AG10803 (cell line): ENCODE measurements around the gene TMEM255A.

ENCODE experiments used
- DNase-seq: peaks from one replicate; pipeline ENCODE4 v3.0.0; 2010; ENCODE audit warnings: low read depth
- H3K4me3 ChIP-seq: 2 replicates; pipeline ENCODE4 v1.5.1; 2011; ENCODE audit warnings: mild to moderate bottlenecking, low read length, control low read depth
- CTCF ChIP-seq: conservative IDR thresholded peaks from 2 replicates; pipeline ENCODE4 v1.5.1; 2011; ENCODE audit warnings: mild to moderate bottlenecking, low read length, control low read depth, inconsistent platforms

TMEM255A gene

GRCh38 chrX:120335289-120335688, 24.0 kb upstream of the TMEM255A start:
- no peak overlapping the region for H3K4me3 ChIP-seq
- no peak for DNase-seq
- no peak for TF ChIP-seq CTCF

- H3K4me3 ChIP-seq, result no peak overlapping the region
- no peak for TF ChIP-seq CTCF
- no peak for DNase-seq
These were observed 23.3 kb upstream of the TMEM255A start for GRCh38 chrX:120334603-120335002.

- H3K4me3 ChIP-seq, result no peak overlapping the region
- TF ChIP-seq CTCF, result no peak
- DNase-seq, result no peak
These were observed 22.9 kb upstream of the TMEM255A start for GRCh38 chrX:120334151-120334550.

GRCh38 chrX:120332394-120332793, 21.1 kb upstream of the TMEM255A start:
- no peak for TF ChIP-seq CTCF
- no peak overlapping the region for H3K4me3 ChIP-seq
- DNase-seq, result no peak

GRCh38 chrX:120331116-120331515, 19.9 kb upstream of the TMEM255A start:
- DNase-seq, result no peak
- no peak for TF ChIP-seq CTCF
- no peak overlapping the region for H3K4me3 ChIP-seq

- DNase-seq, result no peak
- H3K4me3 ChIP-seq, result no peak overlapping the region
- no peak for TF ChIP-seq CTCF
These were observed 10.4 kb upstream of the TMEM255A start for GRCh38 chrX:120321520-120322281.

- DNase-seq, result no peak
- no peak overlapping the region for H3K4me3 ChIP-seq
- no peak for TF ChIP-seq CTCF
These were observed 7.2 kb upstream of the TMEM255A start for GRCh38 chrX:120318411-120318810.
